HepG2 (cell line): ENCODE measurements around the gene MASTL. TPM values are rescaled to one million over a fixed set of nuclear protein-coding genes. Genes with fewer than 3 reads are reported as not detected.

ENCODE experiments used
- ASH2L ChIP-seq: fragments of 300-600, 200-600 bp; sonication (generic); IDR thresholded peaks from 2 replicates; pipeline ENCODE4 v1.7.0; 2017; ENCODE audit warnings: low read depth, mild to moderate bottlenecking, moderate library complexity, mixed read lengths, low read length; ENCODE audit not compliant: insufficient read length
- BRF2 ChIP-seq: sonication (generic); formaldehyde crosslinking; IDR thresholded peaks from 2 replicates; pipeline ENCODE4 v1.8.1; 2022; ENCODE audit warnings: mild to moderate bottlenecking, missing genetic modification reagents
- DRAP1 ChIP-seq: IDR thresholded peaks from 2 replicates; pipeline ENCODE4 v1.6.1; 2016; ENCODE audit warnings: missing genetic modification reagents, missing compliant biosample characterization
- FOXO4 ChIP-seq: sonication (generic); formaldehyde crosslinking; conservative IDR thresholded peaks from 2 replicates; pipeline ENCODE4 v1.8.1; 2023; ENCODE audit warnings: missing genetic modification reagents
- HCFC1 ChIP-seq: fragments of 150-350 bp; IDR thresholded peaks from 2 replicates; pipeline ENCODE4 v1.6.1; 2014; ENCODE audit warnings: low read depth, low read length
- HOMEZ ChIP-seq: IDR thresholded peaks from 2 replicates; pipeline ENCODE4 v1.6.1; 2016; ENCODE audit warnings: low read depth
- KAT8 ChIP-seq: IDR thresholded peaks from 2 replicates; pipeline ENCODE4 v1.6.1; 2016; ENCODE audit warnings: missing genetic modification reagents, missing compliant biosample characterization
- KDM2A ChIP-seq: sonication (generic); formaldehyde crosslinking; IDR thresholded peaks from 2 replicates; pipeline ENCODE4 v1.4.0; 2020; ENCODE audit warnings: low read depth, missing genetic modification reagents, borderline replicate concordance
- MXI1 ChIP-seq: IDR thresholded peaks from 3 replicates; pipeline ENCODE4 v1.6.1; 2012; ENCODE audit warnings: low read depth, low read length, inconsistent platforms, borderline replicate concordance
- SALL2 ChIP-seq: sonication (generic); formaldehyde crosslinking; IDR thresholded peaks from 2 replicates; pipeline ENCODE4 v1.8.1; 2023; ENCODE audit warnings: mild to moderate bottlenecking, missing genetic modification reagents, inconsistent platforms
- SP140L ChIP-seq: sonication (generic); formaldehyde crosslinking; IDR thresholded peaks from 2 replicates; pipeline ENCODE4 v1.4.0; 2020; ENCODE audit warnings: missing genetic modification reagents, borderline replicate concordance
- THRA ChIP-seq: sonication (generic); formaldehyde crosslinking; IDR thresholded peaks from 2 replicates; pipeline ENCODE4 v1.4.0; 2020; ENCODE audit warnings: missing genetic modification reagents, borderline replicate concordance
- ZBTB25 ChIP-seq: IDR thresholded peaks from 2 replicates; pipeline ENCODE4 v1.6.1; 2018; ENCODE audit warnings: missing genetic modification reagents
- ZC3H13 ChIP-seq: sonication (generic); formaldehyde crosslinking; IDR thresholded peaks from 2 replicates; pipeline ENCODE4 v1.8.1; 2023; ENCODE audit warnings: mild to moderate bottlenecking, missing genetic modification reagents, moderate library complexity
- ZHX1 ChIP-seq: sonication (generic); formaldehyde crosslinking; IDR thresholded peaks from 2 replicates; pipeline ENCODE4 v1.8.1; 2022; ENCODE audit warnings: low read depth, mild to moderate bottlenecking, missing genetic modification reagents
- ZNF326 ChIP-seq: sonication (generic); formaldehyde crosslinking; IDR thresholded peaks from 2 replicates; pipeline ENCODE4 v1.4.0; 2020; ENCODE audit warnings: missing genetic modification reagents, borderline replicate concordance
- ZNF570 ChIP-seq: sonication (generic); formaldehyde crosslinking; IDR thresholded peaks from 2 replicates; pipeline ENCODE4 v1.4.0; 2020; ENCODE audit warnings: mild to moderate bottlenecking, missing genetic modification reagents, borderline replicate concordance
- ZNF709 ChIP-seq: sonication (generic); formaldehyde crosslinking; IDR thresholded peaks from 2 replicates; pipeline ENCODE4 v1.5.0; 2020; ENCODE audit warnings: mild to moderate bottlenecking, missing genetic modification reagents
- polyA plus RNA-seq, 8 experiments: library from polyadenylated mRNA; depleted of rRNA in 3 of 8; stranded (reverse) in 7 of 8; unstranded in 1 of 8; fragments of >200 nt; fragmentation: Illumina TruSeq in 4 of 8; extraction: Trizol in 4 of 8; gene quantifications; 2 replicates each; pipeline versions ENCODE4 v1.2.1 to v1.2.3, GENCODE V29; 2011 to 2016; ENCODE audit warnings: low read depth in 4 of 8, missing spikeins in 1 of 8, mixed read lengths in 1 of 8; ENCODE audit not compliant: insufficient read depth in 1 of 8
- total RNA-seq, 5 experiments: library from RNA; depleted of rRNA; stranded (reverse); fragments of >200 nt; fragmentation: Illumina TruSeq; extraction: Trizol; gene quantifications; 2 replicates each; pipeline ENCODE4 v1.2.3, GENCODE V29; 2016; ENCODE audit warnings: low read depth in 1 of 5

The MASTL gene
- total and polyA plus RNA-seq, 2 of the 13 experiments (the other 11 are each of a cell fraction or from before 2014, with no cell fraction given), result 6.0 to 18.0 TPM

- TF ChIP-seq ZHX1 (CRISPR knock-in tag) (peak; percentile 59; the same call in 1 of the 2 replicates), ZNF709 (no peak; the same call in 1 of the 2 replicates), ZNF326 (no peak), ZBTB25 (CRISPR knock-in tag) (no peak; the same call in 1 of the 2 replicates), HOMEZ (CRISPR knock-in tag) (peak; percentile 48), ZC3H13 (CRISPR knock-in tag) (no peak), ASH2L (peak; percentile 16), MXI1 (peak; percentile 72; the same call in 2 of the 3 replicates), BRF2 (CRISPR knock-in tag) (no peak), DRAP1 (peak; percentile 87), FOXO4 (CRISPR knock-in tag) (no peak), HCFC1 (0 out of 2 replicates have a peak, but pooled peaks have one; percentile 16), KDM2A (CRISPR knock-in tag) (peak; percentile 85; the same call in 1 of the 2 replicates), KAT8 (peak; percentile 78), SP140L (no peak), SALL2 (CRISPR knock-in tag) (no peak; the same call in 1 of the 2 replicates), THRA (CRISPR knock-in tag) (0 out of 2 replicates have a peak, but pooled peaks have one; percentile 12), ZNF570 (CRISPR knock-in tag) (no peak)
These were observed at the start of gene MASTL (continued) for GRCh38 chr10:27155066-27155754.
